ENCODE measurements around the gene RABGGTB. TPM values are rescaled to one million over a fixed set of nuclear protein-coding genes. Genes with fewer than 3 reads are reported as not detected.

RABGGTB gene
- total RNA-seq, 1 donor from 2014 or later, result 88.6 TPM

- no peaks in the 10 kb centered on the region for H3K36me3 Mint-ChIP-seq
- H3K4me3 Mint-ChIP-seq, result no peak overlapping the region
- H3K4me1 Mint-ChIP-seq (ENCODE audit: unreplicated experiment), result no peaks in the 10 kb centered on the region
- H3K9me3 Mint-ChIP-seq, result peaks cover 9% of the 10 kb centered on the region
- H3K27ac Mint-ChIP-seq, result no peak overlapping the region
- TF ChIP-seq CTCF (conservative IDR thresholded peaks at IDR 0.05), result no peak
- DNase-seq (ENCODE audit: extremely low spot score, unreplicated experiment), result no peak
- H3K27me3 Mint-ChIP-seq, result no peaks in the 10 kb centered on the region
Measured at GRCh38 chr1:75836528-75837100, 50.6 kb downstream of the RABGGTB start.

- H3K27ac Mint-ChIP-seq, result no peak overlapping the region
- DNase-seq (ENCODE audit: extremely low spot score, unreplicated experiment), result no peak
- H3K36me3 Mint-ChIP-seq, result no peaks in the 10 kb centered on the region
- no peaks in the 10 kb centered on the region for H3K27me3 Mint-ChIP-seq
- H3K4me3 Mint-ChIP-seq, result no peak overlapping the region
- no peaks in the 10 kb centered on the region for H3K4me1 Mint-ChIP-seq (ENCODE audit: unreplicated experiment)
- no peak for TF ChIP-seq CTCF (conservative IDR thresholded peaks at IDR 0.05)
- H3K9me3 Mint-ChIP-seq, result peaks cover 5% of the 10 kb centered on the region
Measured at GRCh38 chr1:75838079-75838478, 52.0 kb downstream of the RABGGTB start.

- no peak overlapping the region for H3K27ac Mint-ChIP-seq
- no peak for DNase-seq (ENCODE audit: extremely low spot score, unreplicated experiment)
- no peak for TF ChIP-seq CTCF (conservative IDR thresholded peaks at IDR 0.05)
Measured at GRCh38 chr1:75841421-75841820, 55.4 kb downstream of the RABGGTB start.

More at GRCh38 chr1:75841421-75841820, 55.4 kb downstream of the RABGGTB start:
- no peaks in the 10 kb centered on the region for H3K4me1 Mint-ChIP-seq (ENCODE audit: unreplicated experiment)
- peaks cover 5% of the 10 kb centered on the region for H3K9me3 Mint-ChIP-seq
- H3K4me3 Mint-ChIP-seq, result no peak overlapping the region
- no peaks in the 10 kb centered on the region for H3K36me3 Mint-ChIP-seq
- no peaks in the 10 kb centered on the region for H3K27me3 Mint-ChIP-seq

Other genes with a start within 250 kb of the RABGGTB start
- gene SLC44A5, start 175.1 kb upstream of the RABGGTB start, total RNA-seq (ENCODE audit: low replicate concordance), result 1.3 and 2.4 TPM in 2 replicates
- gene ACADM, start 61.5 kb upstream of the RABGGTB start, total RNA-seq (ENCODE audit: low replicate concordance), result 29.8 and 58.3 TPM in 2 replicates
- 0.58 and 0.64 TPM in 2 replicates for gene MSH4, start 10.6 kb downstream of the RABGGTB start, total RNA-seq (ENCODE audit: low replicate concordance)
- not detected in 2 replicates for gene ASB17, start 146.1 kb downstream of the RABGGTB start, total RNA-seq (ENCODE audit: low replicate concordance)